Uterus (tissue), 4 donors: ENCODE measurements around the gene ZNF383. TPM values are rescaled to one million over a fixed set of nuclear protein-coding genes. Genes with fewer than 3 reads are reported as not detected.
"Not testable (repeated sequence)": the region's sequence is repeated elsewhere in the genome, so short reads cannot be mapped to it uniquely, and the experiment has no call there.

Source experiments
- DNase-seq, 2 donors: peaks; one replicate each; pipeline ENCODE4 v3.0.0-alpha.2; 2019 to 2020
- H3K27ac ChIP-seq, 2 donors: fragments of 200-600 bp; sonication (generic); 1 replicate in 1 of 2; 2 replicates in 1 of 2; pipeline ENCODE4 v1.5.1; 2016 to 2018
- H3K27me3 ChIP-seq, 2 donors: fragments of 200-600 bp; sonication (generic); one replicate each; pipeline ENCODE4 v1.5.1; 2018 to 2019; ENCODE audit warnings: control low read depth in 1 of 2
- H3K36me3 ChIP-seq, 2 donors: fragments of 200-600 bp; sonication (generic); one replicate each; pipeline ENCODE4 v1.5.1; 2019; ENCODE audit warnings: control low read depth in 1 of 2
- H3K4me1 ChIP-seq, 2 donors: fragments of 200-600 bp; sonication (generic); one replicate each; pipeline ENCODE4 v1.5.1; 2018 to 2019; ENCODE audit warnings: control low read depth in 1 of 2
- H3K4me3 ChIP-seq, 2 donors: fragments of 200-600 bp; sonication (generic); 1 replicate in 1 of 2; 2 replicates in 1 of 2; pipeline ENCODE4 v1.5.1; 2018 to 2019; ENCODE audit warnings: mild to moderate bottlenecking in 1 of 2
- H3K9me3 ChIP-seq, 2 donors: fragments of 200-600 bp; sonication (generic); one replicate each; pipeline ENCODE4 v1.5.1; 2019; ENCODE audit warnings: control low read depth in 1 of 2
- POLR2A ChIP-seq, 2 donors: fragments of 450-650 bp; IDR thresholded peaks; one replicate each; pipeline ENCODE4 v1.6.1; 2016; ENCODE audit warnings: antibody characterized with exemption in 2 of 2, mild to moderate bottlenecking in 1 of 2, moderate library complexity in 1 of 2
- intact Hi-C: fragments of 100-400 bp; cut with DNase I; formaldehyde crosslinking; loops from one replicate; pipeline ENCODE4 v1.15.1; 2023; ENCODE audit warnings: low total_unique reads
- total RNA-seq, 4 donors: library from RNA; depleted of rRNA in 3 of 4; stranded (reverse); fragments of >200 nt in 3 of 4; gene quantifications; one replicate each; pipeline versions ENCODE4 v1.1.0 to v1.2.4, GENCODE V29; 2014 to 2023
- TF ChIP-seq, protein P1 (sequence below), 4 experiments: fragments of 200-600 bp in 2 of 4; fragments of 450-650 bp in 2 of 4; sonication (generic) in 2 of 4; IDR thresholded peaks; one replicate each; pipeline ENCODE4 v1.5.1; 2016 to 2019; ENCODE audit warnings: antibody characterized with exemption in 4 of 4, mild to moderate bottlenecking in 2 of 4, moderate library complexity in 1 of 4
- donor health status: DM: yes; HTN: yes; CAD: no.

Gene ZNF383
- total RNA-seq, 4 donors from 2014 or later = 2.3 to 23.8 (median 10.0) TPM

DNA sequence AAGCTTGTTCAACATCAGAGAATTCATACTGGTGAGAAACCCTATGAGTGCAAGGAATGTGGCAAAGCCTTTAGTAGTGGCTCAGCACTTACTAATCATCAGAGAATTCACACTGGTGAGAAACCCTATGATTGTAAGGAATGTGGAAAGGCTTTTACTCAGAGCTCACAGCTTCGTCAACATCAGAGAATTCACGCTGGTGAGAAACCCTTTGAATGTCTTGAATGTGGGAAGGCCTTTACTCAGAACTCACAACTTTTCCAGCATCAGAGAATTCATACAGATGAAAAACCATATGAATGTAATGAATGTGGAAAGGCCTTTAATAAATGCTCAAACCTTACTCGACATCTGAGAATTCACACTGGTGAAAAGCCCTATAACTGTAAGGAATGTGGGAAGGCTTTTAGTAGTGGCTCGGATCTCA lies 25.2 kb downstream of the ZNF383 start:
- no peaks in the 10 kb centered on the region for H3K27me3 ChIP-seq
- intact Hi-C loops = no loop called here
- peaks cover 3 to 95% of the 10 kb centered on the region in 2 donors for H3K9me3 ChIP-seq
- no peak for DNase-seq
- no peaks in the 10 kb centered on the region for H3K36me3 ChIP-seq
- TF ChIP-seq, protein P1, sequence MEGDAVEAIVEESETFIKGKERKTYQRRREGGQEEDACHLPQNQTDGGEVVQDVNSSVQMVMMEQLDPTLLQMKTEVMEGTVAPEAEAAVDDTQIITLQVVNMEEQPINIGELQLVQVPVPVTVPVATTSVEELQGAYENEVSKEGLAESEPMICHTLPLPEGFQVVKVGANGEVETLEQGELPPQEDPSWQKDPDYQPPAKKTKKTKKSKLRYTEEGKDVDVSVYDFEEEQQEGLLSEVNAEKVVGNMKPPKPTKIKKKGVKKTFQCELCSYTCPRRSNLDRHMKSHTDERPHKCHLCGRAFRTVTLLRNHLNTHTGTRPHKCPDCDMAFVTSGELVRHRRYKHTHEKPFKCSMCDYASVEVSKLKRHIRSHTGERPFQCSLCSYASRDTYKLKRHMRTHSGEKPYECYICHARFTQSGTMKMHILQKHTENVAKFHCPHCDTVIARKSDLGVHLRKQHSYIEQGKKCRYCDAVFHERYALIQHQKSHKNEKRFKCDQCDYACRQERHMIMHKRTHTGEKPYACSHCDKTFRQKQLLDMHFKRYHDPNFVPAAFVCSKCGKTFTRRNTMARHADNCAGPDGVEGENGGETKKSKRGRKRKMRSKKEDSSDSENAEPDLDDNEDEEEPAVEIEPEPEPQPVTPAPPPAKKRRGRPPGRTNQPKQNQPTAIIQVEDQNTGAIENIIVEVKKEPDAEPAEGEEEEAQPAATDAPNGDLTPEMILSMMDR (IDR thresholded peaks at IDR 0.05) = no peak
- TF ChIP-seq POLR2A (IDR thresholded peaks at IDR 0.05) = no peak
- H3K4me1 ChIP-seq = no peaks in the 10 kb centered on the region
- H3K27ac ChIP-seq = no peak overlapping the region
- H3K4me3 ChIP-seq = no peak overlapping the region

DNA sequence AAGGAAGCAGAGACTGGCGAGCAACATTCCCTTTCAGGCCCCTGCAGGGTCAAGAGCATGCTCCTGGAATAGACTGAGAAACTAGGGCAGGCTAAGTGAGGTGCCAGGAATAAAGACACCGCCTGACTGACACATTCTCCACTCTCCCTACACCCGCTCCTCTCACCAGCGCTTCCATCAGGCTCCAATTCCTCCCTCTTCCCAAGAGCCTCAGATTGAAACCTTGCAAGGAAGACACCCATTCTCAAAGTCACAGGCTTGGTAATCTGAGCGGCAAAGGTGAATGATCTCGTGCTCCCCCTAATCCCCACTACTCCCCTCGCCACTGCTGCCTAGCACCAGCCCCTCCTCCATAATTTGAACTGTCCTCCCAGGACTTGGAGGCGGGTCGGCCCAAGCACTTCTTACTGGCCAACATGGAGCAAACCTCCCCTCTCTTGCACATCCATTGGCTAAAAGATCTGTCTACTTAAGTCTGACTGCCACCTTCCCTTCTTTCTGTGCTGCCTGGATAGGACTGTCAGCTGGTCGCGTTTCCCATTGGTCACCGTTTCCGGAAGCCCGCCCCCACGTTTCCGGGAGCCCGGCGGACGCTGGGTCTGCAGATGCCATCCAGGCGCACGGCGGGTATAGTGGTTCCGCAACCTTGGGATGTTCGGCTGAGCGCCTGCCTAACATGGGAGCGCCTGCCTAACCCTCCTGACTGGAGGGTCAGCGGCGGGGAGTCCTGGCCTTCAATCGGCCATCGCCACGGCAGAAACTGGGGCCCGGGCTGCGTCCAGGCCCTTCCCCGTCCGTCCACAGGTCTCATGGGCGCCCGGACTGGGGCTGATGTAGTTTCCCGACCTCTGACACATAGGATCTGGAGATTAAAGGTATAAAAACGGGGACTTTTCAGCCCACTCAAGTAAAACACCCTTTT lies 33.6 kb downstream of the ZNF383 start:
- intact Hi-C loops = no loop called here
- Histone ChIP-seq H3K4me1 (no peaks in the 10 kb centered on the region), H3K4me3 (peak overlapping the region; percentile 38 to 47), H3K9me3 (peaks cover 0 to 48% of the 10 kb centered on the region in 2 donors), H3K36me3 (no peaks in the 10 kb centered on the region), H3K27ac (peak overlapping the region; percentile 52 to 55), H3K27me3 (no peaks in the 10 kb centered on the region)
- DNase-seq = peak; percentile 70 to 75
- peak; percentile 30 to 45 for TF ChIP-seq POLR2A (IDR thresholded peaks at IDR 0.05)
- TF ChIP-seq, protein P1 (IDR thresholded peaks at IDR 0.05) = no peak

DNA sequence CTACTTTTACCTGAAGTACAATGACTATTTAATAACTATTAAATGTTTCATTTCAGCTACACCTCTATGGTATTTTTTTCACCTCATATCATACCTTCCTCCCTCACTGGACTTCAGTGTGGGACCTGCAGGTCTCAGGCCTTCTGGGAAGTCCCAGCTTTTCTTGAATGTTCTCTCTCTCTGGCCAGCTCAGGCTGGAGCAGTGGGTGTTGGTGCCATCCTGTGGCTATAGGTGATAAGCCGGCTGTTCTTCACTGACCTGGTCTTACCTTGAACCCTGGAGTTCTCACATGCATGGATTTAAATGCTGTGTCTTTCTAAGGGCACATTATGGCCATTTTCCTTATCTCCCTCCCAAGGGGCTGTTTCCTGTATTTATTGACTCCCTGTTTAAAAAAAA lies 45.0 kb downstream of the ZNF383 start:
- H3K4me3 ChIP-seq, intact Hi-C loops, DNase-seq, H3K4me1 ChIP-seq, H3K27me3 ChIP-seq, H3K27ac ChIP-seq, H3K9me3 ChIP-seq, H3K36me3 ChIP-seq: not testable (repeated sequence)

DNA sequence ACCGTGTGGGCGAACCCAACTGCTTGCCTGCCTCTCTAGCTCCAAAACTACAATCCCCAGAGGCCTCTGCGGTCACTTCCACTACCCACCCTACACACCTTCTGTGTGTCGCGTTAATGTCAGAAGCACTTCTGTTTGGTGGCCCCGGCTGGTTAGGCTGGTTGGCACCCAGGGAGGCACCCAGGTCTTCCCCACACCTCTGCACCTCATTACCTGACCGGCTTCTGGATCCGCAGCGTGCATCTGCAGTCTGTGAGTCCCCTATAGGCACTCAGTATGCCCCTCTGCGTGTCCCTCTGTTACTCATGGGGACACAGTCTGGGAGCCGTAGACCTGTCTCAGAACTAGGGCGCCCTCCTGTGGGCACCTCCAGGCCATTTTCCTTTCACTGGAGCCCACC lies 49.0 kb downstream of the ZNF383 start:
- H3K27me3 ChIP-seq, DNase-seq, H3K4me1 ChIP-seq, H3K36me3 ChIP-seq, intact Hi-C loops, H3K4me3 ChIP-seq, H3K9me3 ChIP-seq, H3K27ac ChIP-seq: not testable (repeated sequence)

DNA sequence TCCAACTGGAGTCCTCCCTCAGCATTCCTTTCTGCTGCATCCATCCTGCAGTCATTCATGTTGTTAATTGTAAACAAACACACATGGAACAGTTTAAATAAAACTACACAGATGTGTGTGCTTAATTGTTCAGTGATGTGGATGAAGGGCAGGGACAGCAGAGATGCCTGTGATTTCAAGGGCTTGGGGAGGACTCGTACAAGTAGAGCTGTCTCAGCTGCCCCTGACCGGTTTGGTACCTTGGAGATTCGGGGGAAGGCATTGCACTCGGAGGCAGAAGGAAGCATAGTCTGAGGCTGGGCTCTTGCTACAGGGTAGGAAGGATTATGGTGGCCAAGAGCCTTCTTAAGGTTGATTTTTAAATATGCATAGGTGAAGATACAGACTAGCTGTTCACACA lies 49.7 kb downstream of the ZNF383 start:
- intact Hi-C loops, H3K4me3 ChIP-seq, DNase-seq: not testable (repeated sequence)

DNA sequence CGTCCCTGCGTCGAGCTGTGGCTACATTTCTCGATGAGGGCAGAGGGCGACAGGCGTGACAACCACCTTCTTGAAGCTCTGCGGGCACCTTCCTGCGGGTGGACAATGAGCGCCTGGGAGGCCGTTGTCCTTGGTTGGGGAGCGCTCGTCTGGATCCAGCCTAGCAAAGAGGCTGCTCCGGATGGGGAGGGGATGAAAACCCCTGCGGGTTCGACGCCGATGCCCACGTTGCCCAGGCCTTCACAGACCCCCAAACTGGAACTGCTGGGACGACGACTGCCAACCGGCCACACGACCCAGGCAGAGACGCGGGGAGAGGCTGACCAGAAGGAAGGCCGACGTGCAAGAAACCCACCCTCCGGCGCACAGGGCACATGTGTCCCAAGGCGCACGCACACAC lies 62.6 kb downstream of the ZNF383 start:
- intact Hi-C loops, DNase-seq, H3K27ac ChIP-seq, H3K36me3 ChIP-seq, H3K4me1 ChIP-seq, H3K4me3 ChIP-seq, H3K9me3 ChIP-seq, H3K27me3 ChIP-seq: not testable (repeated sequence)

More for the DNA sequence above, 49.7 kb downstream of the ZNF383 start:
- not testable (repeated sequence) for H3K27me3 ChIP-seq, H3K27ac ChIP-seq, H3K4me1 ChIP-seq, H3K36me3 ChIP-seq, H3K9me3 ChIP-seq

DNA sequence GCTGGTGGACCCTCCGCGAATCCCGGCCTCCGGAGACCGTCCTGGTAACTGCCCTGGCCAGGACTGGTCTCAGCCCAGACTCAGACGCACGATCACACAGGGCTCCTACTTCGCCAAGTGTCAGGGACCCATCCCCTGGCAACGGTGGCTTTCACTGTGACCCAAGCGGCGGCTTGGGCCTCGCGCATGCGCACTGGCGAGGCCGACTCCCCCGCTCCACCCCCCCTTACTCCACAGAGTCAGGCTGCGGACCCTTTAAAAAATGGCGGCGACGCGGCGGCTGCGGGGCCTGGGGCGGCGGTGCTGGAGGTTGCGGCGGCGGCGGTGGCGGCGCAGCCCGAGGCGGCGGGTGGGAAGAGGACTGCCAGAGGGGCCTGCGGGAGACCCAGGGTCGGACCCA lies 66.0 kb downstream of the ZNF383 start:
- intact Hi-C loops, H3K9me3 ChIP-seq, H3K27ac ChIP-seq, H3K27me3 ChIP-seq, H3K4me3 ChIP-seq, H3K36me3 ChIP-seq, DNase-seq, H3K4me1 ChIP-seq: not testable (repeated sequence)

DNA sequence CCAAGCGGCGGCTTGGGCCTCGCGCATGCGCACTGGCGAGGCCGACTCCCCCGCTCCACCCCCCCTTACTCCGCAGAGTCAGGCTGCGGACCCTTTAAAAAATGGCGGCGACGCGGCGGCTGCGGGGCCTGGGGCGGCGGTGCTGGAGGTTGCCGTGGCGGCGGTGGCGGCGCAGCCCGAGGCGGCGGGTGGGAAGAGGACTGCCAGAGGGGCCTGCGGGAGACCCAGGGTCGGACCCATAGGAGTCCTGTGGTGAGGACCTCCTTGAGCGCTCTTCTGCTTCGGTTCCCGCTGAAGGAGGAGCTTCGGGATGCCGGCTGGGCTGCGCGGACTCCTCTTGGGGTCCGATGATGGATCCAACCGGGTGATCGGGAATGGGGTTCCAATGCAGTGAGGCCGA lies 71.2 kb downstream of the ZNF383 start:
- H3K9me3 ChIP-seq, H3K4me3 ChIP-seq, H3K36me3 ChIP-seq, H3K4me1 ChIP-seq, H3K27ac ChIP-seq, H3K27me3 ChIP-seq, intact Hi-C loops, DNase-seq: not testable (repeated sequence)

DNA sequence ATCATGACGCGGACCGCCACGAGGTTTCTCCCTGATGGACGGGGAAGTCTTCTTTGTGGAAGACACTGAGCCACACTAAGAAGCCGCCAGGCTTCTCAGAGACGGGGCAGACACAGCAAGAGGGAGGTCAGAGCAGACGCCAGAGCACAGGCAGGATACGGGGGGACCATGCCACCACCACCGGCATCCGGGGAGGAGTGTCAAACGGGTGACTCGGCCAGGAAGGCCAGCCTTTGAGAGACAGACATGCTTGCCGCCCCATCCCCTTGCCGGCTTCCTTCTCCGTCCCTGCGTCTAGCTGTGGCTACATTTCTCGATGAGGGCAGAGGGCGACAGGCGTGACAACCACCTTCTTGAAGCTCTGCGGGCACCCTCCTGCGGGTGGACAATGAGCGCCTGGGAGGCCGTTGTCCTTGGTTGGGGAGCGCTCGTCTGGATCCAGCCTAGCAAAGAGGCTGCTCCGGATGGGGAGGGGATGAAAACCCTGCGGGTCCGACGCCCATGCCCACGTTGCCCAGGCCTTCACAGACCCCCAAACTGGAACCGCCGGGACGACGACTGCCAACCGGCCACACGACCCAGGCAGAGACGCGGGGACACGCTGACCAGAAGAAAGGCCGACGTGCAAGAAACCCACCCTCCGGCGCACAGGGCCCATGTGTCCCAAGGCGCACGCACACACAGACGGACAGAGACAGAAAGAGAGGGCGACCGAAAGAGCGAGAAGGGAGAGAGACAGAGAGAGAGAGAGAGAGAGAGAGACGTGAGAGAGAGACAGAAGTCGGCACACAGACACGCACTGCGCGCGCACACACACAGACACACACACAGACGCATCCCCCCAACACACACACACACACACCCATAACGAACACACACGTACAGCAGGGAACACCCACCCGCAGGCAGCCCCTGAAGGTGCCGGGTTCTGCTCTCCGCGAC lies 75.3 kb downstream of the ZNF383 start:
- H3K4me1 ChIP-seq, DNase-seq, H3K27ac ChIP-seq, H3K27me3 ChIP-seq, H3K36me3 ChIP-seq, H3K9me3 ChIP-seq, intact Hi-C loops, H3K4me3 ChIP-seq: not testable (repeated sequence)

DNA sequence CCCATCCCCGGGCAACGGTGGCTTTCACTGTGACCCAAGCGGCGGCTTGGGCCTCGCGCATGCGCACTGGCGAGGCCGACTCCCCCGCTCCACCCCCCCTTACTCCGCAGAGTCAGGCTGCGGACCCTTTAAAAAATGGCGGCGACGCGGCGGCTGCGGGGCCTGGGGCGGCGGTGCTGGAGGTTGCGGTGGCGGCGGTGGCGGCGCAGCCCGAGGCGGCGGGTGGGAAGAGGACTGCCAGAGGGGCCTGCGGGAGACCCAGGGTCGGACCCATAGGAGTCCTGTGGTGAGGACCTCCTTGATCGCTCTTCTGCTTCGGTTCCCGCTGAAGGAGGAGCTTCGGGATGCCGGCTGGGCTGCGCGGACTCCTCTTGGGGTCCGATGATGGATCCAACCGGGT lies 76.2 kb downstream of the ZNF383 start:
- H3K9me3 ChIP-seq, H3K27ac ChIP-seq, H3K4me3 ChIP-seq, H3K27me3 ChIP-seq, DNase-seq, H3K4me1 ChIP-seq, intact Hi-C loops, H3K36me3 ChIP-seq: not testable (repeated sequence)
